HG03097 (cell line): ENCODE results near the gene CSTB.

Experiments
- ATAC-seq: cut with Tn5 transposase; IDR thresholded peaks from one replicate; pipeline ENCODE4 v1.9.1; 2021; ENCODE audit not compliant: unreplicated experiment, low FRiP score

The CSTB gene

GRCh38 chr21:43733529-43734071, 42.5 kb downstream of the CSTB start:
- ATAC-seq: no peak

- no peak for ATAC-seq
Observed at GRCh38 chr21:43733060-43733459, 43.0 kb downstream of the CSTB start.

- no peak for ATAC-seq
Observed at GRCh38 chr21:43731891-43732711, 44.0 kb downstream of the CSTB start.

- ATAC-seq: no peak
Observed at GRCh38 chr21:43731476-43731875, 44.6 kb downstream of the CSTB start.

GRCh38 chr21:43728467-43729390, 47.4 kb downstream of the CSTB start:
- peak; percentile 63 for ATAC-seq

GRCh38 chr21:43728154-43728466, 48.0 kb downstream of the CSTB start:
- no peak for ATAC-seq

GRCh38 chr21:43727519-43728153, 48.5 kb downstream of the CSTB start:
- ATAC-seq: no peak

- ATAC-seq: no peak
Observed at GRCh38 chr21:43726686-43727518, 49.2 kb downstream of the CSTB start.
